Activated CD4-positive, alpha-beta T cell treated with anti-CD3 and anti-CD28 coated beads, Interleukin-2, amount 50 U/mL, for 48 hours (primary cell): ENCODE data around the gene SLC6A18.

Experiments
- DNase-seq, 2 experiments: peaks; one replicate each; pipeline ENCODE4 v3.0.0-alpha.2; 2020

Gene SLC6A18

GRCh38 chr5:1225081-1225480 lies at the start of gene SLC6A18:
Gene SLC6A18, plus strand, starts transcription at chr5:1225381. Its CDS starts 97 bp downstream, at chr5:1225478.
- no peak for DNase-seq

- DNase-seq, result no peak
Measured at GRCh38 chr5:1175801-1176472, 49.2 kb upstream of the SLC6A18 start.

- no peak for DNase-seq
Measured at GRCh38 chr5:1176473-1177391, 48.4 kb upstream of the SLC6A18 start.

GRCh38 chr5:1177826-1178528 lies 47.2 kb upstream of the SLC6A18 start:
- DNase-seq, result no peak

- no peak for DNase-seq
Measured at GRCh38 chr5:1178529-1179382, 46.4 kb upstream of the SLC6A18 start.

- no peak for DNase-seq
Measured at GRCh38 chr5:1179383-1179715, 45.8 kb upstream of the SLC6A18 start.

GRCh38 chr5:1180096-1180495 lies 45.1 kb upstream of the SLC6A18 start:
- no peak for DNase-seq

GRCh38 chr5:1180841-1181271 lies 44.3 kb upstream of the SLC6A18 start:
- DNase-seq, result no peak

GRCh38 chr5:1181451-1182359 lies 43.5 kb upstream of the SLC6A18 start:
- no peak for DNase-seq

GRCh38 chr5:1182360-1182632 lies 42.9 kb upstream of the SLC6A18 start:
- no peak for DNase-seq

GRCh38 chr5:1182633-1183423 lies 42.4 kb upstream of the SLC6A18 start:
- no peak for DNase-seq

- DNase-seq, result no peak
Measured at GRCh38 chr5:1183424-1184162, 41.6 kb upstream of the SLC6A18 start.

- no peak for DNase-seq
Measured at GRCh38 chr5:1184163-1184470, 41.1 kb upstream of the SLC6A18 start.

- DNase-seq, result no peak
Measured at GRCh38 chr5:1184481-1184880, 40.7 kb upstream of the SLC6A18 start.

- DNase-seq, result no peak
Measured at GRCh38 chr5:1185038-1185627, 40.0 kb upstream of the SLC6A18 start.

GRCh38 chr5:1185629-1186350 lies 39.4 kb upstream of the SLC6A18 start:
- no peak for DNase-seq

GRCh38 chr5:1186351-1187233 lies 38.6 kb upstream of the SLC6A18 start:
- DNase-seq, result no peak
